Epithelial cell of esophagus (primary cell): Measurements from ENCODE around the gene SAP30.
A peak's percentile ranks its signal among the peaks of the same experiment; 100 is the strongest.

ENCODE experiments used
- DNase-seq: peaks from one replicate; pipeline ENCODE4 v3.0.0; 2010; ENCODE audit warnings: low read depth
- H3K4me3 ChIP-seq: 2 replicates; pipeline ENCODE4 v1.5.1; 2011; ENCODE audit warnings: mild to moderate bottlenecking, low read length, control low read depth
- TF ChIP-seq, protein P1 (sequence below): IDR thresholded peaks from 2 replicates; pipeline ENCODE4 v1.5.1; 2011; ENCODE audit warnings: low read depth, mild to moderate bottlenecking, low read length, control low read depth, inconsistent platforms; ENCODE audit not compliant: insufficient read depth; ENCODE audit errors: missing control alignments

The SAP30 gene

DNA sequence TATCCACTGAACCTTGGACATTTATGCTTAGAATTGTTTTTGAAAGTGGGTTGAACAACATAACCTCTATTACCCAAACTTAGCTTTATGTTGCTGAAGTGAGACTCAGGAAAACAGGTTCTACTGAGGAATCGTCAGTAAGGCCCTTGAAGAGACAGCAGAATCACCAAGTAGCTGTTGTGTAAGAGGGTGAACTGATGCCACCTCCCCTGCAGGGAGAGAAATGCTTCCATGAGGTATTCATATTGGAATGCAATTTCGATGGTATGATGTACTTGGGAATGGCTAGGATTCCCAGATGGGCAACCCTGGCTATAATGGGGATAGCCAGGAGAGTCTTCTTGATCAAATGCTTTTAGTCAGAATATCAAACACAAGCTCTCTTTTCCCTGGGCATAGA lies 32.3 kb downstream of the SAP30 start:
- no peak overlapping the region for H3K4me3 ChIP-seq
- peak; percentile 80 for DNase-seq
- TF ChIP-seq, protein P1, sequence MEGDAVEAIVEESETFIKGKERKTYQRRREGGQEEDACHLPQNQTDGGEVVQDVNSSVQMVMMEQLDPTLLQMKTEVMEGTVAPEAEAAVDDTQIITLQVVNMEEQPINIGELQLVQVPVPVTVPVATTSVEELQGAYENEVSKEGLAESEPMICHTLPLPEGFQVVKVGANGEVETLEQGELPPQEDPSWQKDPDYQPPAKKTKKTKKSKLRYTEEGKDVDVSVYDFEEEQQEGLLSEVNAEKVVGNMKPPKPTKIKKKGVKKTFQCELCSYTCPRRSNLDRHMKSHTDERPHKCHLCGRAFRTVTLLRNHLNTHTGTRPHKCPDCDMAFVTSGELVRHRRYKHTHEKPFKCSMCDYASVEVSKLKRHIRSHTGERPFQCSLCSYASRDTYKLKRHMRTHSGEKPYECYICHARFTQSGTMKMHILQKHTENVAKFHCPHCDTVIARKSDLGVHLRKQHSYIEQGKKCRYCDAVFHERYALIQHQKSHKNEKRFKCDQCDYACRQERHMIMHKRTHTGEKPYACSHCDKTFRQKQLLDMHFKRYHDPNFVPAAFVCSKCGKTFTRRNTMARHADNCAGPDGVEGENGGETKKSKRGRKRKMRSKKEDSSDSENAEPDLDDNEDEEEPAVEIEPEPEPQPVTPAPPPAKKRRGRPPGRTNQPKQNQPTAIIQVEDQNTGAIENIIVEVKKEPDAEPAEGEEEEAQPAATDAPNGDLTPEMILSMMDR: no peak

DNA sequence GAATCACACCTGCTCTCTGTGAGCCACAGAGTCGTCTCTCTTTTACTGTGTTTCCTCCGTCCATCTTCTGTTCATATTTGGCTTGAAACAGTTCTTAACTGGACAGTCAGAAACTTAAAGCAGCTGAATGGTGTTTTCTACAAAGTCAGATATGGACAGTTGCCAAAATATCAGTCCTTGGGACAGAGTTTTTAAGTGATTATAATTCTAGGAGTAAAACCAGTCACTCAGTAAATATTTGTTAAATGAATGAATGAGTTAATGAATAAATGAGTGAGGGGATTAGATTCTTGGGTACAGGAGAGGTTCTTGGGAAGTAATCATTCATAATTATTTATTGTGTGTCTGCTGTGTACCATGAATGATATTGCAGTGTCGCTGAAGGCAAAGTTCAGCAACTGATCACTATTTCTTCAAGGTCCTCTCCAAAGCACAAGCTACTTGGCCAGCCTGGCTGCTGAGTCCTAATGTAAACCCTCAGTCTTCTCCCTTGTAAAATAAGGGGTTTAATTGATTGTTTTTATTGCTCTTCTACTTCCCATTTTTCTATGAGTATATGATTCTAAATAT lies 33.6 kb downstream of the SAP30 start:
- H3K4me3 ChIP-seq: no peak overlapping the region
- DNase-seq: no peak
- TF ChIP-seq, protein P1: no peak

DNA sequence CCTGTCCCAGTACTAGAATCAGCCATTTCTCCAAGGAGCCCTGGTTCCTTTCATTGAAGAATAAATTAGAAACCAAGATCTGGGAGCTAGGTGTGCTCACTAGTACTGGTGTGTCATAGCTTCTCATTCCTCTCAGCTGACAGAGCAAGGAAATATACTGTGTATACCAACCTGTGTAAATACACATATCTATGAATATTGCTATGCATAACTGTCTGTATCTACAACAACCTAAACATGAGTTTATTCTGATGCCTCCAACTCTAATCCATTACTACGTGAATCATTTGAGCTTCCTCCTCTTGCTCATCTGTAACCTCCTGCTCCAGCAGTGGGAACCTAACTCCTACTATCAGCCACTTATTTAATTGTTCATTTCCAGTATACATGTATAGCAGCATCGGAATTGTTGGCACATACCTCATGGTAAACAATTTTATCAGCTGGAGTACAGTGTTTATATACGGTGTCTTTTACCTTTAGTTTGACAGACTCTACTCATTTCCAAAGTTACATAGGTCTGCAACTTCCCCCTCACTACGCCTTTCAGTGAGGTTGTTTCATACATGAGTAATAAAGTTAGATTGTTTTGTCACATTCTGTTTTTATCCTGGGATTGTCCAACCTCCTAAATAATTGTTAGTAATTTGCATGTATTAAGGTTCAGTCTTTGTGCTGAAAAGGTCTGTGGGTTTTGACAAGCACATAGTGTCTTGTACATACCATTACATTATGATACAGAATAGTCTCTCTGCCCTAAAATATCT lies 35.3 kb downstream of the SAP30 start:
- TF ChIP-seq, protein P1: no peak
- DNase-seq: peak; percentile 41
- H3K4me3 ChIP-seq: no peak overlapping the region

DNA sequence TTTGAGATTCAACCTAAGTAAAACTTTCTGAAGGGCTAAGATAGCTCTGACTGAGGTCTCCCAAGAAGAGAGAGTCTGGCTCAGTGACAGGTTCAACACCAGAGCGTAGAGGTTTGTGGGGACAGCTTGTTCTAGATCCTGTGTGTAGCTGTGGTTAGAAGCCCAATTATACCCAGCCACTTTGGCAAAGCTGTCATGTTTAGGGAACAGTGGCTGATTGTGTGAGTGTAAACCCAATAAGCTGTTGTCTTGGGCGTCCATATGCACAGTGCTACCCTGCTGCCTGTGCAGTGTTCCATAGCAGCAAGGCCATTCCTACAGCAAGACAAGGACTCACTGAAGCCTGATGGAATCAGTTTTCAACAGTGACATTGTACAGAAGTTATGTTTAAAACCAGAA lies 39.3 kb downstream of the SAP30 start:
- no peak for DNase-seq
- TF ChIP-seq, protein P1: no peak

DNA sequence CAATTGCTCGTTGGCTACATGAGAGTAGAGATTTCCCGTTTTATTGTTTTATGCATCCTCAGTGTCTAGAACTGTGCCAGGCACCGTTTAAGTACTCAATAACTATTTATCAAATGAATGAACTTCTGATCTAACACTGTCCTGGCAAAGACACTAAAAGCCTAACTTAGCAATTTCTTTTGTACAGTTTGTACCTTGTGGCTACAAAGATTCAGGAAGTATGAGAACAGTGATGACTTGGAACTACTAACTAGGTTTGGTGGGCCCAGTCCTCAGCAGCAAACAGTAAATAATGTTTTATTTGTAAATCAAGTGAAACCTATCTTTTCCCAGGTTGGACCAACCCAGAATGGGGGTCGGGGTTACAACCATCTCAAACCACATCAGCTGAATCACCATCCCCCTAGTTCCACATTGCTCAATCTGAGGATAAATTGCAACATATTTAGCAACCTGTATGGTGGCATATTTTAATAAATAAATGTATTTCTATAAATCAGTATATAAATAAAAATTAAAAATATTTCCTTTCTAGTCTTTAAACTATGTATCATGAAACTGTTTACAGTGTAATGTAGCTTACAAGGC lies 40.4 kb downstream of the SAP30 start:
- H3K4me3 ChIP-seq: no peak overlapping the region
- TF ChIP-seq, protein P1: no peak
- peak; percentile 45 for DNase-seq

More for the DNA sequence above, 39.3 kb downstream of the SAP30 start:
- no peak overlapping the region for H3K4me3 ChIP-seq

DNA sequence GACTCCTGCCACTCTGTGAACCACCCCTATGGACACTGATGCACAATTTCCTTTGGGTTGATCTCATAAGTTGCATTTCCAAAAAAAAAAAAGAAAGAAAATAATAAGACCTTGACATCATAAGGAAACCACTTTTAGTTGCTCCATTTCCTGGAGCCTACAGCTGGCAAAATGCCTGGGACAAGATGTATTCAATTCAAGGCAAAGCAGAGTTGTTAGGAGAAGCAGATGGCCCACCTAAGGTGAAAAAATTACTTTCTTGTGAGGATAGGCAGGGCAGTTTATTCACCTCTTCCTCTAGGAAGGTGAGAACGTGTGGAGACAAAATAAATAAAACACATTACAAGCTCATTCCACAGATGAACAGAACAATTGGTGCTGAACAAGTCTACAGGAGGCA lies 42.3 kb downstream of the SAP30 start:
- TF ChIP-seq, protein P1: no peak
- peak; percentile 22 for DNase-seq
- no peak overlapping the region for H3K4me3 ChIP-seq
